Measurements from ENCODE around the gene AP1S3. TPM values are rescaled to one million over a fixed set of nuclear protein-coding genes. Genes with fewer than 3 reads are reported as not detected.

AP1S3 gene
- total RNA-seq, 1 donor from 2014 or later = 14.3 TPM

- Mint-ChIP-seq H3K4me3 (ENCODE audit: unreplicated experiment) (no peak overlapping the region), H3K4me1 (ENCODE audit: low read depth, unreplicated experiment) (peaks cover 10% of the 10 kb centered on the region), H3K27me3 (ENCODE audit: low read depth, unreplicated experiment) (no peaks in the 10 kb centered on the region), H3K9me3 (ENCODE audit: unreplicated experiment) (no peaks in the 10 kb centered on the region), H3K36me3 (ENCODE audit: low read depth, unreplicated experiment) (peaks cover 2% of the 10 kb centered on the region), H3K27ac (ENCODE audit: unreplicated experiment) (no peak overlapping the region)
- no peak overlapping the region for H3K4me3 ChIP-seq (ENCODE audit: insufficient read depth, low read depth, low read length)
- no peak for DNase-seq (ENCODE audit: low read depth)
- H3K4me1 ChIP-seq (ENCODE audit: insufficient read depth, low read length) = peaks cover 34% of the 10 kb centered on the region
- TF ChIP-seq EZH2 (IDR thresholded peaks at IDR 0.05; ENCODE audit: insufficient read depth, low read length) = no peak
- TF ChIP-seq CTCF (IDR thresholded peaks at IDR 0.05; ENCODE audit: insufficient read depth, low read depth, low read length) = no peak
- no peak overlapping the region for H3K9ac ChIP-seq (ENCODE audit: low read length)
- no peaks in the 10 kb centered on the region for H3K9me3 ChIP-seq (ENCODE audit: insufficient read depth, low read depth, low read length)
- peaks cover 3% of the 10 kb centered on the region for H3K79me2 ChIP-seq (ENCODE audit: insufficient read depth, low read length)
- H3K36me3 ChIP-seq (ENCODE audit: insufficient read depth, low read length) = no peaks in the 10 kb centered on the region
- H3K27ac ChIP-seq (ENCODE audit: low read depth, low read length) = no peak overlapping the region
- no peaks in the 10 kb centered on the region for H3K27me3 ChIP-seq (ENCODE audit: insufficient read depth, low read length)
- H3K4me2 ChIP-seq (ENCODE audit: low read length) = no peak overlapping the region
- H2AFZ ChIP-seq (ENCODE audit: low read depth, low read length) = no peak overlapping the region
- no peak for FAIRE-seq
- H4K20me1 ChIP-seq (ENCODE audit: insufficient read depth, low read length) = no peaks in the 10 kb centered on the region
These were observed 36.5 kb downstream of the AP1S3 start for GRCh38 chr2:223800908-223801307.

GRCh38 chr2:223797811-223798721, 39.3 kb downstream of the AP1S3 start:
- no peaks in the 10 kb centered on the region for H3K27me3 Mint-ChIP-seq (ENCODE audit: low read depth, unreplicated experiment)
- peaks cover 1% of the 10 kb centered on the region for H3K36me3 Mint-ChIP-seq (ENCODE audit: low read depth, unreplicated experiment)
- Histone ChIP-seq H3K36me3 (ENCODE audit: insufficient read depth, low read length) (no peaks in the 10 kb centered on the region), H4K20me1 (ENCODE audit: insufficient read depth, low read length) (no peaks in the 10 kb centered on the region), H2AFZ (ENCODE audit: low read depth, low read length) (no peak overlapping the region), H3K4me1 (ENCODE audit: insufficient read depth, low read length) (peaks cover 34% of the 10 kb centered on the region), H3K79me2 (ENCODE audit: insufficient read depth, low read length) (peaks cover 3% of the 10 kb centered on the region), H3K9me3 (ENCODE audit: insufficient read depth, low read depth, low read length) (no peaks in the 10 kb centered on the region), H3K4me2 (ENCODE audit: low read length) (peak overlapping the region; percentile 5), H3K4me3 (ENCODE audit: insufficient read depth, low read depth, low read length) (no peak overlapping the region), H3K27ac (ENCODE audit: low read depth, low read length) (peak overlapping the region; percentile 88), H3K27me3 (ENCODE audit: insufficient read depth, low read length) (no peaks in the 10 kb centered on the region), H3K9ac (ENCODE audit: low read length) (peak overlapping the region; percentile 68)
- peaks cover 10% of the 10 kb centered on the region for H3K4me1 Mint-ChIP-seq (ENCODE audit: low read depth, unreplicated experiment)
- FAIRE-seq (peak; percentile 23), DNase-seq (ENCODE audit: low read depth) (peak; percentile 72)
- TF ChIP-seq CTCF (IDR thresholded peaks at IDR 0.05; ENCODE audit: insufficient read depth, low read depth, low read length) (peak; percentile 74), EZH2 (IDR thresholded peaks at IDR 0.05; ENCODE audit: insufficient read depth, low read length) (no peak)
- no peaks in the 10 kb centered on the region for H3K9me3 Mint-ChIP-seq (ENCODE audit: unreplicated experiment)
- no peak overlapping the region for H3K27ac Mint-ChIP-seq (ENCODE audit: unreplicated experiment)
- no peak overlapping the region for H3K4me3 Mint-ChIP-seq (ENCODE audit: unreplicated experiment)

GRCh38 chr2:223797037-223797436, 40.3 kb downstream of the AP1S3 start:
- Mint-ChIP-seq H3K4me1 (ENCODE audit: low read depth, unreplicated experiment) (peaks cover 10% of the 10 kb centered on the region), H3K27me3 (ENCODE audit: low read depth, unreplicated experiment) (no peaks in the 10 kb centered on the region), H3K9me3 (ENCODE audit: unreplicated experiment) (no peaks in the 10 kb centered on the region), H3K36me3 (ENCODE audit: low read depth, unreplicated experiment) (peaks cover 4% of the 10 kb centered on the region), H3K27ac (ENCODE audit: unreplicated experiment) (no peak overlapping the region), H3K4me3 (ENCODE audit: unreplicated experiment) (no peak overlapping the region)
- Histone ChIP-seq H3K79me2 (ENCODE audit: insufficient read depth, low read length) (peaks cover 3% of the 10 kb centered on the region), H3K4me3 (ENCODE audit: insufficient read depth, low read depth, low read length) (no peak overlapping the region), H3K36me3 (ENCODE audit: insufficient read depth, low read length) (no peaks in the 10 kb centered on the region), H4K20me1 (ENCODE audit: insufficient read depth, low read length) (no peaks in the 10 kb centered on the region), H3K4me2 (ENCODE audit: low read length) (peak overlapping the region; percentile 53), H3K9me3 (ENCODE audit: insufficient read depth, low read depth, low read length) (no peaks in the 10 kb centered on the region), H2AFZ (ENCODE audit: low read depth, low read length) (no peak overlapping the region), H3K27ac (ENCODE audit: low read depth, low read length) (no peak overlapping the region), H3K9ac (ENCODE audit: low read length) (no peak overlapping the region), H3K4me1 (ENCODE audit: insufficient read depth, low read length) (peaks cover 34% of the 10 kb centered on the region), H3K27me3 (ENCODE audit: insufficient read depth, low read length) (no peaks in the 10 kb centered on the region)
- TF ChIP-seq CTCF (IDR thresholded peaks at IDR 0.05; ENCODE audit: insufficient read depth, low read depth, low read length) (no peak), EZH2 (IDR thresholded peaks at IDR 0.05; ENCODE audit: insufficient read depth, low read length) (no peak)
- DNase-seq (ENCODE audit: low read depth) (peak; percentile 84), FAIRE-seq (peak; percentile 5)

All from astrocyte (in vitro differentiated cells and primary cell).